ENCODE data around the gene B4GALT6. TPM values are rescaled to one million over a fixed set of nuclear protein-coding genes. Genes with fewer than 3 reads are reported as not detected.
A peak's percentile ranks its signal among the peaks of the same experiment; 100 is the strongest.
"Not testable (repeated sequence)": the region's sequence is repeated elsewhere in the genome, so short reads cannot be mapped to it uniquely, and the experiment has no call there.

The B4GALT6 gene, protein sequence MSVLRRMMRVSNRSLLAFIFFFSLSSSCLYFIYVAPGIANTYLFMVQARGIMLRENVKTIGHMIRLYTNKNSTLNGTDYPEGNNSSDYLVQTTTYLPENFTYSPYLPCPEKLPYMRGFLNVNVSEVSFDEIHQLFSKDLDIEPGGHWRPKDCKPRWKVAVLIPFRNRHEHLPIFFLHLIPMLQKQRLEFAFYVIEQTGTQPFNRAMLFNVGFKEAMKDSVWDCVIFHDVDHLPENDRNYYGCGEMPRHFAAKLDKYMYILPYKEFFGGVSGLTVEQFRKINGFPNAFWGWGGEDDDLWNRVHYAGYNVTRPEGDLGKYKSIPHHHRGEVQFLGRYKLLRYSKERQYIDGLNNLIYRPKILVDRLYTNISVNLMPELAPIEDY
- total RNA-seq, result 0.32 TPM

- TF ChIP-seq, protein P1, sequence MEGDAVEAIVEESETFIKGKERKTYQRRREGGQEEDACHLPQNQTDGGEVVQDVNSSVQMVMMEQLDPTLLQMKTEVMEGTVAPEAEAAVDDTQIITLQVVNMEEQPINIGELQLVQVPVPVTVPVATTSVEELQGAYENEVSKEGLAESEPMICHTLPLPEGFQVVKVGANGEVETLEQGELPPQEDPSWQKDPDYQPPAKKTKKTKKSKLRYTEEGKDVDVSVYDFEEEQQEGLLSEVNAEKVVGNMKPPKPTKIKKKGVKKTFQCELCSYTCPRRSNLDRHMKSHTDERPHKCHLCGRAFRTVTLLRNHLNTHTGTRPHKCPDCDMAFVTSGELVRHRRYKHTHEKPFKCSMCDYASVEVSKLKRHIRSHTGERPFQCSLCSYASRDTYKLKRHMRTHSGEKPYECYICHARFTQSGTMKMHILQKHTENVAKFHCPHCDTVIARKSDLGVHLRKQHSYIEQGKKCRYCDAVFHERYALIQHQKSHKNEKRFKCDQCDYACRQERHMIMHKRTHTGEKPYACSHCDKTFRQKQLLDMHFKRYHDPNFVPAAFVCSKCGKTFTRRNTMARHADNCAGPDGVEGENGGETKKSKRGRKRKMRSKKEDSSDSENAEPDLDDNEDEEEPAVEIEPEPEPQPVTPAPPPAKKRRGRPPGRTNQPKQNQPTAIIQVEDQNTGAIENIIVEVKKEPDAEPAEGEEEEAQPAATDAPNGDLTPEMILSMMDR (IDR thresholded peaks at IDR 0.05), result no peak
- Histone ChIP-seq H3K27ac (peak within 1 kb of the TSS; percentile 20 to 61), H3K4me1 (peaks cover 0 to 3% of the 10 kb centered on the region in 2 donors), H3K27me3 (no peaks in the 10 kb centered on the region), H3K36me3 (no peaks in the 10 kb centered on the region), H3K4me3 (peak within 1 kb of the TSS; percentile 78 to 80), H3K9me3 (no peaks in the 10 kb centered on the region)
- intact Hi-C loops (cut with DNase I), result loop anchor here (2.0 kb wide), 1 partner anchor 38 kb away; no protein-coding TSS in a partner anchor
- no peak for DNase-seq (ENCODE audit: low spot score in 2 of 2)
Measured at GRCh38 chr18:31684279-31685096, at the start of gene B4GALT6. B4GALT6 (minus strand) TSS chr18:31684581; CDS start chr18:31684426, 155 bp downstream.

GRCh38 chr18:31731628-31732027, 47.2 kb upstream of the B4GALT6 start:
- no peak for DNase-seq (ENCODE audit: low spot score in 2 of 2)
- Histone ChIP-seq H3K4me1 (no peaks in the 10 kb centered on the region), H3K27me3 (no peaks in the 10 kb centered on the region), H3K9me3 (peaks cover 0 to 3% of the 10 kb centered on the region in 2 donors), H3K36me3 (no peaks in the 10 kb centered on the region), H3K4me3 (no peak overlapping the region), H3K27ac (no peak overlapping the region)
- TF ChIP-seq, protein P1 (IDR thresholded peaks at IDR 0.05), result no peak
- intact Hi-C loops (cut with DNase I), result no loop called here

DNA sequence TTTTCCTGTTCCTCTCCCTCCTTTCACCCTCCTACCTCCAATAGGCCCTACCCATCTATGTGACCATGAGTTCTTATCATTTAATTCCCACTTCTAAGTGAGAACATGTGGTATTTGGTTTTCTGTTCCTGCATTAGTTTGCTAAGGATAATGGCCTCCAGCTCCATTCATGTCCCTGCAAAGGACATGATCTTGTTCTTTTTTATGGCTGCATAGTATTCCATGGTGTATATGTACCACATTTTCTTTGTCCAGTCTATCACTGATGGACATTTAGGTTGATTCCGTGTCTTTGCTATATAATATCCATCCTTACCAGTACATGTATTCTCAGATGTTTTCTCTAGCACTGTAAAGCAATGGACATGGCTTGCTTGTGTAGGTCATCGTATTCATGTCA, 44.8 kb upstream of the B4GALT6 start:
- H3K27me3 ChIP-seq; intact Hi-C loops (cut with DNase I); H3K4me3 ChIP-seq: not testable (repeated sequence)

DNA sequence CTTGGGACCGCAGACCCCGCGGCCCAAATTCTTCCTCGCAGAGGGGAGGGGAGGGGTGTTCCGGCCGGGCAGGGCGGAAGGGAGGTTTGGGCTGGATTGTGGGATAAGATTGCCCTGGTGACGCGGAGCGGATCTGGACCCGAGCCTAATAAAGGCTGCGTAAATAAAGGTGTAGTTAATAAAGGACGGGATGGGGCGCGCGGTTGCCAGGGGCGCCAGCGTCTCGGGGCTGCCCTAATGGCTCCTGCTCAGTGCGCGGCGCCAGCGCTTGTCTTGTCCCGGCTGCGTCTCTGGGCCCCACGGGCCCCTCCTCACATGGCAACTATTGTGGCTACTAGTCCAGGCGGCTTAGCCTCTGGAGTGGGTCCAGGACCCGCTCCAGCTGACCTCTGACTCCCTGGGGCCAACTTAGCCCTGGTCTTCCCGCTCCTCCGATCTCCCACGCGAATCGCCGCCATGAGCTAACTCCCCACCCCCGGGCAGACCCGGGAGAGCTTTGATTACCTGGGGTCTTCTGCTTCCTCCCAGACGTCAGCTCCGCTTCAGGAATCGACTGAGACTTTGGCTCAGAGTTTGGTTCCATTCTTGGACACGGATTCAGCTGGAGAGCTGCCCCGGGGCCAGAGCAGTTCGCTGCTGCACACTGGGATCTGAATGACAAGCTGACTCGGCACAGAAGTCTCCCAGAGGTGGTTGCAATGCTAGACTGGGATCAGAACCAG, 39.8 kb upstream of the B4GALT6 start:
- peaks cover 0 to 10% of the 10 kb centered on the region in 2 donors for H3K4me1 ChIP-seq
- intact Hi-C loops (cut with DNase I), result loop anchor here (2.0 to 5.0 kb wide), 3 partner anchors 39 to 233 kb away; partner anchors contain the start of gene B4GALT6

More for the DNA sequence above, 44.8 kb upstream of the B4GALT6 start:
- DNase-seq (ENCODE audit: low spot score in 2 of 2); H3K27ac ChIP-seq; H3K36me3 ChIP-seq; H3K4me1 ChIP-seq; H3K9me3 ChIP-seq: not testable (repeated sequence)

DNA sequence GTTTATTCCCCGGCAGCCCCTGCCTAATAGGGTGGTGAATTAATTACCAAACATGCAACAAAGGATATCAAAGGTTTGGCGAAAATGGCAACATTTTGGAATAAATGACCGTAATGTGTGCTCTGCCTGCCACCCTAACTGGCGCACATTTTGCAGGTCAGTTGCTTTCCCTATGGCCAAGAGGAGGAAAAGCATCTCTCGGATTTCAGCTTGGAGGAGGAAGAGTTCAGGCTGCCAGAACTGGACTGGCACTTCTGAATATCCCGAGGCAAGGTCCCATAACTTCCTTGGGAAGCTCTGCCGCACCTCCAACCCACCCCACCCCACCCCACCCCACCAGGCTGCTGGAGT, 39.2 kb upstream of the B4GALT6 start:
- Histone ChIP-seq H3K4me3 (peak overlapping the region; percentile 60 to 76), H3K36me3 (no peaks in the 10 kb centered on the region), H3K4me1 (peaks cover 0 to 10% of the 10 kb centered on the region in 2 donors), H3K9me3 (no peaks in the 10 kb centered on the region), H3K27ac (peak overlapping the region; percentile 77 to 85), H3K27me3 (no peaks in the 10 kb centered on the region)
- TF ChIP-seq, protein P1 (IDR thresholded peaks at IDR 0.05), result no peak
- no peak for DNase-seq (ENCODE audit: low spot score in 2 of 2)
- intact Hi-C loops (cut with DNase I), result loop anchor here (2.0 to 5.0 kb wide), 3 partner anchors 39 to 234 kb away; partner anchors contain the start of gene B4GALT6

More for the DNA sequence above, 39.8 kb upstream of the B4GALT6 start:
- peak in 1 of 2 donors; percentile 65 for DNase-seq (ENCODE audit: low spot score in 2 of 2)
- TF ChIP-seq, protein P1 (IDR thresholded peaks at IDR 0.05), result no peak
- Histone ChIP-seq H3K27me3 (no peaks in the 10 kb centered on the region), H3K36me3 (no peaks in the 10 kb centered on the region), H3K9me3 (no peaks in the 10 kb centered on the region), H3K4me3 (peak overlapping the region; percentile 60 to 76), H3K27ac (peak overlapping the region; percentile 77 to 85)

Data from ascending aorta (tissue), 2 donors.